Erythroblast (primary cell): ENCODE measurements around the gene SF1.

Source experiments
- GATA1 ChIP-seq: IDR thresholded peaks from 2 replicates; pipeline ENCODE4 v1.6.1; 2011; ENCODE audit warnings: low read depth, mild to moderate bottlenecking, control low read depth, low read length, moderate library complexity
- POLR2A ChIP-seq: IDR thresholded peaks from 2 replicates; pipeline ENCODE4 v1.6.1; 2011; ENCODE audit warnings: mild to moderate bottlenecking, low read length

GRCh38 chr11:64757549-64758329 lies 20.6 kb downstream of the SF1 start:
- no peak for TF ChIP-seq POLR2A
- no peak for TF ChIP-seq GATA1
